Neural progenitor cell (in vitro differentiated cells): Measurements from ENCODE around the gene PTPRA.

ENCODE experiments used
- CTCF ChIP-seq: fragments of 200-600 bp; sonication (generic); IDR thresholded peaks from 2 replicates; pipeline ENCODE4 v1.5.1; 2017; ENCODE audit warnings: antibody characterized with exemption, mild to moderate bottlenecking
- EZH2phosphoT487 ChIP-seq: fragments of 200-600 bp; sonication (generic); IDR thresholded peaks from 2 replicates; pipeline ENCODE4 v1.6.1; 2017; ENCODE audit warnings: antibody characterized with exemption

GRCh38 chr20:3081641-3082040 is 208.4 kb downstream of the PTPRA start:
- no peak for TF ChIP-seq CTCF
- TF ChIP-seq EZH2phosphoT487, result no peak
